Measurements from ENCODE around the gene PFN2.

DNA sequence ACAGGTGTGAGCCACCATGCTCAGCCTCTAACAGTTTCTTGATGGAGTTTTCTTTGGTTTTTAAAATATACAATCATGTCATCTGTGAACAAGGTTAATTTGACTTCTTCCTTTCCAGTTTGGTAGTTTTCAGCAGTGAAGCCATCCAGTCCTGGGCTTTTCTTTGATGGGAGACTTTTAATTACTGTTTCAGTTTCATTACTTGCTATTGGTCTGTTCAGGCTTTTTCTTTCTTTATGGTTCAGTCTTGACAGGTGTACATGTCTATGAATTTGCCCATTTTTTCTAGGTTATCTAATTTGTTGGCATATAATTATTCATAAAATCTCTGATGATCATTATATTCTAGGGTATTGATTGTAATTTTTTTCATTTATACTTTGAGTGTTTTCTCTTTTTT lies 36.8 kb downstream of the PFN2 start:
- TF ChIP-seq GATA2 (IDR thresholded peaks at IDR 0.05; ENCODE audit: low read depth, low read length) = no peak
- TF ChIP-seq GATA3 (IDR thresholded peaks at IDR 0.05; ENCODE audit: low read depth, low read length) = no peak

All from SH-SY5Y (cell line).